GM12891 (cell line): Measurements from ENCODE around the gene SFMBT2.

Source experiments
- DNase-seq: peaks from one replicate; pipeline ENCODE4 v3.0.0; 2011; ENCODE audit warnings: low spot score; ENCODE audit not compliant: insufficient read length
- FAIRE-seq: peaks from 2 replicates; lab custom pipeline; 2011; peaks lifted over from hg19 to GRCh38; lab: Jason Lieb, UNC
- PAX5 ChIP-seq: IDR thresholded peaks from 2 replicates; pipeline ENCODE4 v1.6.1; 2011; ENCODE audit warnings: low read length, moderate library complexity, mild to moderate bottlenecking; ENCODE audit not compliant: insufficient read depth, severe bottlenecking
- POLR2A ChIP-seq: IDR thresholded peaks from 2 replicates; pipeline ENCODE4 v1.6.1; 2011; ENCODE audit warnings: low read depth, low read length, control low read depth
- POLR2AphosphoS5 ChIP-seq: IDR thresholded peaks from 2 replicates; pipeline ENCODE4 v1.6.1; 2011; ENCODE audit warnings: low read depth, low read length, control low read depth
- POU2F2 ChIP-seq: IDR thresholded peaks from 2 replicates; pipeline ENCODE4 v1.6.1; 2011; ENCODE audit warnings: low read depth, mild to moderate bottlenecking, control low read depth, low read length, moderate library complexity
- SPI1 ChIP-seq: IDR thresholded peaks from 2 replicates; pipeline ENCODE4 v1.6.1; 2011; ENCODE audit warnings: low read depth, low read length, control low read depth
- TAF1 ChIP-seq: IDR thresholded peaks from 2 replicates; pipeline ENCODE4 v1.6.1; 2011; ENCODE audit warnings: low read depth, low read length, control low read depth

SFMBT2 gene

DNA sequence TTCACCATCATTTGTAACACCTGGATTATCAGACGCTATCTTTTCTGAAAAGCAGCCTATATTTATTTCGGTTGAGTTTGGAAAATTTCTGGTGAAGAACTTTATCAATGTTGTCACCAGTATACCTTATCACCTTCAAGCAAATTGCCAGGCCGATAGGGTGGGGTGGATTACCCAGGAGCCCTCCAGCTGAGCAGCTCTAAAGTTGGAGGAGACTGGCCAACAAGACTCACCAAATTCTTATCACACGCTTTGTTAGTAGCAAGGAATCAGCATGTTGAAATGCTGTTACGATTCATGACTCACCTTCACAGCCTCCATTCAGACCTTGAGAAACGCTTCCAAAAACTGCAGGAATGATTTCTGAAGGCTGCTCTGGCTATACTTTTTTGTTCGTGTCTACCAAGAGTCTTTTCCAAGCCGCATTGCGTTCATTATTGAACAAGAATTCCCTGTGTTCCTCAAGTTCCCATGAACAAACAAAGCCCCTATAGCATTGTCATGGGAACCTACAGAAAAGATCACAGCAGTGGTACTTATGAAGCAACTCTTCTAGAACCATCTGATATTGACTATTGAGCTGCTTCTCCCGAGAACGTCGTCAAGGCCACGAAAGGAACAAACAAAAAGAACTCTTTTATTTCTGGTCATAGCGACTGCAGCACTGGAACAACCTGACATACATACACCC lies 291.4 kb downstream of the SFMBT2 start:
- DNase-seq (no peak), FAIRE-seq (no peak)
- no peak for TF ChIP-seq SPI1
- no peak for TF ChIP-seq POLR2AphosphoS5
- no peak for TF ChIP-seq POLR2A
- TF ChIP-seq POU2F2 = no peak
- TF ChIP-seq PAX5 = no peak
- no peak for TF ChIP-seq TAF1

DNA sequence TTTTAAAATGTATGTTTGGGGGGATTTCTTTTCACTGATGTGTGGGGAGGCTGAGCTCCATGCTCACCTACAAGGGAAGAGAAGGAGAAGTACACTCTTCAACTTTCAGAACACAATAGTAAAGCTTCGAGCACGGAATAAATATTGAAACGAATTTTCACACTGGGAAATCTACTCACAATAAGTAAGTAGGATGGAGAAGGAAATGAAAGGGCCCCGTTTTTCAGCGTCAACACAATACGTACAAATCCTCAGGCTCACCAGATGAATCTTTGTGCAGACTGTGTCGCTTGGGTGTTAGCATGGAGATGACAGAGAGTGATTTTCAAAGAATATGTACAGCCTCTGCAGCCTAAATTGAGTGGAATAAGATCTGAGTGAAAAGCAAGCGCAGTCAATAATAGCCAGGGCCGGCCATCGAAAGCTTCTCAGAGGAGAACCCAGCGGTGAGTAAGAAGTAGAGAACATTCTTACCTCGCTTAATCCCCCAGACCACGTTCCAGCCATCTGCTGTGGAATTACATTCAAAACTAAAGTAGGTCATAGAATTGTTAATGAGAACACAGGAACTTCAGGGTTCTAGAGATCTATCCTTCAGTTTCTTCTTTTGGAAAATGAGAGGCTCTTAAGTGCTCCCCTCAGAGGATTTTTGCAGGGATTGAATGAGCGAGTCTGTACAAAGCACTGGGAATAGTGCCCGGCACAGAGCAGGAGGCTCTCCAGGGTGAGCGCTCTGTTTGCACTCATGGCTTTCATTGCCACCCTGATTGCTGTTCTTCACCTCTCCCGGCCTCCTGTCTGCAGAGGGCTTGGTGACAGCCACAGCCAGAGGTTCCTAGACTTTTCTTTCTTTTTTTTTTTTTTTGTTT lies 292.8 kb downstream of the SFMBT2 start:
- no peak for TF ChIP-seq PAX5
- TF ChIP-seq TAF1 = no peak
- TF ChIP-seq SPI1 = no peak
- no peak for TF ChIP-seq POLR2A
- no peak for TF ChIP-seq POLR2AphosphoS5
- no peak for TF ChIP-seq POU2F2
- FAIRE-seq (no peak), DNase-seq (no peak)

DNA sequence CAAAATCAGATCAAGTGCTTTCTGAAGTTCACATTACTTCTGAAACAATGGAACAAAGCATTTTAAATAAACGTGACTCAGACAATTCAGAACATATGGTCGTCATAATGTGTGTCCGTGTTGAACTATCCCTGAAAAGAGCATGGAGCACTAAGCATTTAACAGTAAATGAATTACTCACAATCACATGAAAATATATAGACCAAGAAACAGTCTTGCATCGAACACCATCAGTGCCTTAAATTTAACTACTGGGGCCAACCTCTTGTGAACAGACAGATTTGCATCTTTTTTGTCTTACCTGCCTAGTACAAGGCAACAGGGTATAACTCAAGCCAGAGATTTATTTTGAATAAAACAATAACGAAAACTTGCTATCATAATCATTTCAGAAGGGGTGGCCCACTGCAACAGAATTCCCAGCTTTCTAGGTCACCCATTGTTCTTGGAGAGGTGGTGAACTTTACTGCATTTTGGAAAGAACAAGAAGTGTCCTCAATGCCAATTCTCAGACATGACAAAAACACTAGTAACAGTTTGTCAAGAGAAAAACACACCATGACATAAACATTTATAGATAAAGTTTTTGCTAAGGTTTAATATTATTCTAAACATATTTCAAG lies 293.5 kb downstream of the SFMBT2 start:
- FAIRE-seq = no peak
- no peak for DNase-seq
- no peak for TF ChIP-seq POLR2AphosphoS5
- no peak for TF ChIP-seq POU2F2
- no peak for TF ChIP-seq TAF1
- no peak for TF ChIP-seq POLR2A
- no peak for TF ChIP-seq PAX5
- no peak for TF ChIP-seq SPI1

DNA sequence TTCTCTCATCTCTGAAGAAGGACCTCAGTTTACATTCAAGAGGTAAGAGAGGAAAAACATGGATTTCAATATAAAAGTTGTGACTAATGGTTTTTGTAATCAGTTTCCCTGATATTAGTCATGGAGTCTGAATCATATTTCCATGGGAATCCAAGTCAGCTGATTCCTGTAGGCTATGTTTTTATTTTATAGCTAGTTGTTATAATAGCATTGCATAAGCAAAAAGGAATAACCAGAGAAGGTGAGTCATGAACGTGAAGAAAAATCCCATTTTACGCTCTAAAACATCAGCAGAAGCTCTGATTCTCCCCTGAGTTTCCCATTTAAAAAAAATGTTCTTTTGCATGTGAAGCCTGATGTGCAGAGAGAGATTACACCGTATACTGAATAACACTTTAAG lies 299.3 kb downstream of the SFMBT2 start:
- FAIRE-seq = no peak
- TF ChIP-seq POLR2AphosphoS5 = no peak
- no peak for TF ChIP-seq POLR2A
- TF ChIP-seq SPI1 = no peak
- no peak for TF ChIP-seq PAX5
- TF ChIP-seq POU2F2 = no peak
- no peak for TF ChIP-seq TAF1
- DNase-seq = no peak

DNA sequence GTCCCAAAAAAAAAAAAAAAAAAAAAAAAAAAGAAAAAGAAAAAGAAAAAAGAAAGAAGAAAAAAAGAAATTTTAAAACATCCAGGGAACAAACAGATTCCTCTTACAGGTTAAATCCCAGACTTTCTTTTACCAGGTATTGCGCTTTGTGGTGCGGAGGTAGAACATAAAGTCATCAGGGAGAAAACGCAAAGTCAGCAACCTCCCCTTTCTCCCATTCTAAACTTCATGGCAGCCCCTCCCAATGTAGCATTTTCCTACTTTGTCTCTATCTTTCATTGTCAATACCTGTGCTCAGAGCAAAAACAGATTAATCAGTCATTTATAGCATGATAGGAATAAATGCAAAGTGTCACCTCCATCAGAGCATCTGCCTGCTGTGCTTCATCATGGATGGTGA lies 299.7 kb downstream of the SFMBT2 start:
- no peak for FAIRE-seq
- TF ChIP-seq POLR2A = no peak
- no peak for TF ChIP-seq TAF1
- TF ChIP-seq SPI1 = no peak
- no peak for TF ChIP-seq POU2F2
- TF ChIP-seq PAX5 = no peak
- no peak for TF ChIP-seq POLR2AphosphoS5
- no peak for DNase-seq
